Ectodermal cell (in vitro differentiated cells): ENCODE results near the gene VAV2.
A peak's percentile ranks its signal among the peaks of the same experiment; 100 is the strongest.

Experiments used
- H3K27ac ChIP-seq: 2 replicates; pipeline ENCODE4 v1.7.0; 2013; ENCODE audit warnings: mild to moderate bottlenecking, low read depth, low read length; ENCODE audit not compliant: insufficient read depth, poor library complexity, severe bottlenecking
- H3K27me3 ChIP-seq: 2 replicates; pipeline ENCODE4 v1.7.0; 2013; ENCODE audit warnings: mild to moderate bottlenecking, low read length; ENCODE audit not compliant: insufficient read depth, control insufficient read depth, poor library complexity, severe bottlenecking
- H3K36me3 ChIP-seq: one replicate; pipeline ENCODE4 v1.7.0; 2013; ENCODE audit warnings: low read length; ENCODE audit not compliant: control insufficient read depth, insufficient read depth
- H3K4me1 ChIP-seq: one replicate; pipeline ENCODE4 v1.7.0; 2013; ENCODE audit warnings: low read length; ENCODE audit not compliant: control insufficient read depth, insufficient read depth
- H3K4me3 ChIP-seq: 2 replicates; pipeline ENCODE4 v1.7.0; 2013; ENCODE audit warnings: low read depth, low read length, control low read depth; ENCODE audit not compliant: insufficient read depth
- H3K9me3 ChIP-seq: 2 replicates; pipeline ENCODE4 v1.7.0; 2013; ENCODE audit warnings: mild to moderate bottlenecking, low read length, moderate library complexity; ENCODE audit not compliant: control insufficient read depth
- WGBS, 2 experiments: methylation state at CpG; one replicate each; pipeline ENCODE4 v1.1.7; 2013; ENCODE audit warnings: missing lambda C conversion rate in 2 of 2; 5-methylcytosine and 5-hydroxymethylcytosine counted together

Gene VAV2

GRCh38 chr9:133943036-133943780, 48.9 kb downstream of the VAV2 start:
- Histone ChIP-seq H3K36me3 (no peaks in the 10 kb centered on the region), H3K27me3 (no peaks in the 10 kb centered on the region), H3K9me3 (no peaks in the 10 kb centered on the region), H3K27ac (peak overlapping the region; percentile 50), H3K4me3 (no peak overlapping the region), H3K4me1 (peaks cover 53% of the 10 kb centered on the region)
- 90% methylated on average over 17 of the region's 17 CpGs for WGBS, 2 experiments

GRCh38 chr9:133942206-133942975, 49.7 kb downstream of the VAV2 start:
- no peak overlapping the region for H3K27ac ChIP-seq
- WGBS, 2 experiments, result 92% methylated on average over 27 of the region's 27 CpGs
- H3K4me3 ChIP-seq, result no peak overlapping the region
- H3K27me3 ChIP-seq, result no peaks in the 10 kb centered on the region
- H3K4me1 ChIP-seq, result peaks cover 53% of the 10 kb centered on the region
- no peaks in the 10 kb centered on the region for H3K36me3 ChIP-seq
- H3K9me3 ChIP-seq, result no peaks in the 10 kb centered on the region

GRCh38 chr9:133939845-133940244, 52.3 kb downstream of the VAV2 start:
- H3K27ac ChIP-seq, result no peak overlapping the region
- H3K4me1 ChIP-seq, result peaks cover 58% of the 10 kb centered on the region
- no peak overlapping the region for H3K4me3 ChIP-seq
- no peaks in the 10 kb centered on the region for H3K27me3 ChIP-seq
- peaks cover 2% of the 10 kb centered on the region for H3K36me3 ChIP-seq
- WGBS, 2 experiments, result 91 to 92% methylated on average over 12 of the region's 12 CpGs
- H3K9me3 ChIP-seq, result no peaks in the 10 kb centered on the region

- Histone ChIP-seq H3K27me3 (no peaks in the 10 kb centered on the region), H3K36me3 (peaks cover 2% of the 10 kb centered on the region), H3K4me1 (peaks cover 53% of the 10 kb centered on the region), H3K9me3 (no peaks in the 10 kb centered on the region), H3K4me3 (no peak overlapping the region), H3K27ac (peak overlapping the region; percentile 50)
- WGBS, 2 experiments, result 92 to 93% methylated on average over 23 of the region's 23 CpGs
These were observed 52.8 kb downstream of the VAV2 start for GRCh38 chr9:133939171-133939785.

- no peak overlapping the region for H3K4me3 ChIP-seq
- WGBS, 2 experiments, result 84 to 86% methylated on average over 14 of the region's 14 CpGs
These were observed 53.4 kb downstream of the VAV2 start for GRCh38 chr9:133938753-133939152.

GRCh38 chr9:133938086-133938485, 54.0 kb downstream of the VAV2 start:
- Histone ChIP-seq H3K4me3 (no peak overlapping the region), H3K36me3 (peaks cover 2% of the 10 kb centered on the region), H3K9me3 (no peaks in the 10 kb centered on the region), H3K27me3 (no peaks in the 10 kb centered on the region), H3K27ac (no peak overlapping the region), H3K4me1 (peaks cover 41% of the 10 kb centered on the region)
- WGBS, 2 experiments, result 92% methylated on average over 10 of the region's 10 CpGs

More at GRCh38 chr9:133938753-133939152, 53.4 kb downstream of the VAV2 start:
- H3K27ac ChIP-seq, result no peak overlapping the region
- peaks cover 2% of the 10 kb centered on the region for H3K36me3 ChIP-seq
- H3K4me1 ChIP-seq, result peaks cover 47% of the 10 kb centered on the region
- H3K27me3 ChIP-seq, result no peaks in the 10 kb centered on the region
- H3K9me3 ChIP-seq, result no peaks in the 10 kb centered on the region

- no peak overlapping the region for H3K4me3 ChIP-seq
- WGBS, 2 experiments, result 66 to 72% methylated on average over 4 of the region's 4 CpGs
- H3K36me3 ChIP-seq, result peaks cover 2% of the 10 kb centered on the region
- no peak overlapping the region for H3K27ac ChIP-seq
- no peaks in the 10 kb centered on the region for H3K27me3 ChIP-seq
- H3K4me1 ChIP-seq, result peaks cover 34% of the 10 kb centered on the region
- H3K9me3 ChIP-seq, result no peaks in the 10 kb centered on the region
These were observed 55.0 kb downstream of the VAV2 start for GRCh38 chr9:133937120-133937519.

GRCh38 chr9:133935328-133936005, 56.7 kb downstream of the VAV2 start:
- Histone ChIP-seq H3K36me3 (peaks cover 2% of the 10 kb centered on the region), H3K27ac (no peak overlapping the region), H3K4me3 (no peak overlapping the region), H3K27me3 (no peaks in the 10 kb centered on the region), H3K9me3 (no peaks in the 10 kb centered on the region), H3K4me1 (peaks cover 37% of the 10 kb centered on the region)
- 89 to 91% methylated on average over 27 of the region's 27 CpGs for WGBS, 2 experiments

GRCh38 chr9:133934482-133935232, 57.5 kb downstream of the VAV2 start:
- peaks cover 31% of the 10 kb centered on the region for H3K4me1 ChIP-seq
- no peaks in the 10 kb centered on the region for H3K27me3 ChIP-seq
- no peak overlapping the region for H3K4me3 ChIP-seq
- 90 to 93% methylated on average over 18 to 19 of the region's 19 CpGs for WGBS, 2 experiments
- H3K27ac ChIP-seq, result no peak overlapping the region
- H3K9me3 ChIP-seq, result no peaks in the 10 kb centered on the region
- peaks cover 2% of the 10 kb centered on the region for H3K36me3 ChIP-seq
